Endothelial cell of umbilical vein (primary cell): ENCODE results near the gene BAG3. TPM values are rescaled to one million over a fixed set of nuclear protein-coding genes. Genes with fewer than 3 reads are reported as not detected.
A peak's percentile ranks its signal among the peaks of the same experiment; 100 is the strongest.

Experiments
- BruUV-seq: library from RNA; stranded (reverse); fragments of 400-500 nt; replicated peaks from 2 replicates; lab custom pipeline; 2021; lab: Mats Ljungman, UMichigan
- CTCF ChIA-PET: fragments of 300-600, 350-600 bp; sonication (Branson Sonifier 250); formaldehyde crosslinking; loops from one replicate; lab custom pipeline; 2021; ENCODE audit warnings: antibody characterized with exemption, inconsistent platforms; lab: Charles Lee
- POLR2A ChIA-PET: fragments of 300-600, 350-600 bp; sonication (Branson Sonifier 250); formaldehyde crosslinking; loops from one replicate; lab custom pipeline; 2021; ENCODE audit warnings: antibody characterized with exemption, inconsistent platforms; lab: Charles Lee
- DNase-seq: peaks from one replicate; pipeline ENCODE4 v3.0.0-alpha.2; 2011; ENCODE audit warnings: low read depth, low spot score
- FAIRE-seq: peaks from 2 replicates; lab custom pipeline; 2011; peaks lifted over from hg19 to GRCh38; lab: Jason Lieb, UNC
- H2AFZ ChIP-seq: 2 replicates; pipeline ENCODE4 v1.6.0; 2012; ENCODE audit warnings: low read depth, low read length, control low read depth, inconsistent platforms
- H3K27ac ChIP-seq: 2 replicates; pipeline ENCODE4 v1.5.1; 2011; ENCODE audit warnings: low read depth, mild to moderate bottlenecking, control low read depth, low read length, moderate library complexity; ENCODE audit not compliant: insufficient read depth
- H3K27me3 ChIP-seq, 2 experiments: 2 replicates each; pipeline versions ENCODE4 v1.6.0 to v1.6.1; 2011; ENCODE audit warnings: low read length in 2 of 2, mixed read lengths in 1 of 2; ENCODE audit not compliant: control insufficient read depth in 2 of 2, insufficient read depth in 2 of 2
- H3K36me3 ChIP-seq, 2 experiments: 2 replicates in 1 of 2; 3 replicates in 1 of 2; pipeline ENCODE4 v1.5.1; 2011; ENCODE audit warnings: low read length in 2 of 2, mild to moderate bottlenecking in 1 of 2, moderate library complexity in 1 of 2; ENCODE audit not compliant: control insufficient read depth in 2 of 2, insufficient read depth in 2 of 2; ENCODE audit errors: extremely low read depth in 1 of 2
- H3K4me1 ChIP-seq: 3 replicates; pipeline ENCODE4 v1.5.1; 2011; ENCODE audit warnings: mild to moderate bottlenecking, low read length; ENCODE audit not compliant: control insufficient read depth, insufficient read depth; ENCODE audit errors: extremely low read depth
- H3K4me2 ChIP-seq: 2 replicates; pipeline ENCODE4 v1.6.1; 2011; ENCODE audit warnings: low read length, control low read depth, mixed read lengths; ENCODE audit not compliant: insufficient read depth
- H3K4me3 ChIP-seq, 3 experiments: fragments of 200-600 bp in 1 of 3; sonication (generic), shearing (Covaris generic) in 1 of 3; replicated peaks in 1 of 3; 2 replicates each; pipeline ENCODE4 v1.5.1; 2011 to 2016; ENCODE audit warnings: control low read depth in 3 of 3, low read length in 3 of 3, mild to moderate bottlenecking in 2 of 3, inconsistent platforms in 1 of 3, low read depth in 1 of 3, moderate library complexity in 1 of 3; ENCODE audit not compliant: insufficient read depth in 1 of 3
- H3K79me2 ChIP-seq: 2 replicates; pipeline ENCODE4 v1.6.0; 2012; ENCODE audit warnings: low read length, inconsistent platforms; ENCODE audit not compliant: control insufficient read depth, insufficient read depth
- H3K9ac ChIP-seq: replicated peaks from 2 replicates; pipeline ENCODE3; 2011; ENCODE audit warnings: low read length, control low read depth; ENCODE audit not compliant: insufficient read depth; ENCODE audit errors: extremely low read depth
- H3K9me1 ChIP-seq: replicated peaks from 3 replicates; pipeline ENCODE4 v1.6.0; 2011; ENCODE audit warnings: mild to moderate bottlenecking, low read length; ENCODE audit not compliant: control insufficient read depth, insufficient read depth; ENCODE audit errors: extremely low read depth
- H3K9me3 ChIP-seq: replicated peaks from 2 replicates; pipeline ENCODE4 v1.5.1; 2012; ENCODE audit warnings: low read length, inconsistent platforms; ENCODE audit not compliant: control insufficient read depth, insufficient read depth
- H4K20me1 ChIP-seq: replicated peaks from 2 replicates; pipeline ENCODE3; 2011; ENCODE audit warnings: mild to moderate bottlenecking, low read length; ENCODE audit not compliant: control insufficient read depth, insufficient read depth; ENCODE audit errors: extremely low read depth
- EZH2 ChIP-seq: IDR thresholded peaks from 2 replicates; pipeline ENCODE4 v1.6.1; 2012; ENCODE audit warnings: borderline replicate concordance, low read depth, mild to moderate bottlenecking, moderate library complexity, low read length, inconsistent platforms; ENCODE audit not compliant: severe bottlenecking
- FOS ChIP-seq: IDR thresholded peaks from 2 replicates; pipeline ENCODE4 v1.6.1; 2011; ENCODE audit warnings: mild to moderate bottlenecking, low read length, moderate library complexity, borderline replicate concordance; ENCODE audit not compliant: insufficient read depth
- GATA2 ChIP-seq: IDR thresholded peaks from 2 replicates; pipeline ENCODE4 v1.7.0; 2011; ENCODE audit warnings: low read depth, mild to moderate bottlenecking, moderate library complexity, mixed read lengths, low read length; ENCODE audit not compliant: insufficient read length, insufficient read depth
- JUN ChIP-seq: IDR thresholded peaks from 2 replicates; pipeline ENCODE4 v1.6.1; 2011; ENCODE audit warnings: borderline replicate concordance, low read depth; ENCODE audit not compliant: insufficient read length, insufficient read depth
- MYC ChIP-seq: IDR thresholded peaks from one replicate; pipeline ENCODE4 v1.6.1; 2011; ENCODE audit warnings: mild to moderate bottlenecking, low read depth, low read length
- POLR2A ChIP-seq: IDR thresholded peaks from 2 replicates; pipeline ENCODE4 v1.6.1; 2012; ENCODE audit warnings: low read depth, mild to moderate bottlenecking, control low read depth, low read length
- POLR2AphosphoS5 ChIP-seq: IDR thresholded peaks from 2 replicates; pipeline ENCODE4 v1.6.1; 2012; ENCODE audit warnings: low read depth, mild to moderate bottlenecking, control low read depth, low read length, moderate library complexity; ENCODE audit not compliant: insufficient read depth
- dilution Hi-C: fragments of 300-500 bp; cut with MboI; formaldehyde crosslinking; loops from one replicate; pipeline ENCODE4 v1.15.0; 2019; ENCODE audit warnings: low sequenced_read_pairs; ENCODE audit not compliant: extremely low pct_ligation_motif_present
- intact Hi-C: fragments of 100-400 bp; cut with micrococcal nuclease; formaldehyde crosslinking; loops from one replicate; pipeline ENCODE4 v1.10.0; 2022
- polyA plus RNA-seq, 4 experiments: library from polyadenylated mRNA; depleted of rRNA in 3 of 4; stranded (reverse) in 3 of 4; unstranded in 1 of 4; fragments of >200 nt; gene quantifications; 2 replicates each; pipeline versions ENCODE4 v1.2.1 to v1.2.3, GENCODE V29; 2011 to 2012; ENCODE audit warnings: missing spikeins in 1 of 4
- total RNA-seq: library from RNA; stranded (reverse); gene quantifications from 2 replicates; pipeline ENCODE4 v1.2.3, GENCODE V29; 2021
- TF ChIP-seq, protein P1 (sequence below), 2 donors: IDR thresholded peaks; 1 replicate in 1 of 2; 2 replicates in 1 of 2; pipeline ENCODE4 v1.5.1; 2011; ENCODE audit warnings: low read length in 2 of 2, mild to moderate bottlenecking in 2 of 2, moderate library complexity in 2 of 2, control low read depth in 1 of 2, inconsistent platforms in 1 of 2, low read depth in 1 of 2; ENCODE audit not compliant: insufficient read depth in 1 of 2; ENCODE audit errors: extremely low read depth in 1 of 2
- TF ChIP-seq, protein P2 (sequence below): IDR thresholded peaks from 2 replicates; pipeline ENCODE4 v1.6.1; 2011; ENCODE audit not compliant: insufficient read depth, insufficient read length

Gene BAG3
- total and polyA plus RNA-seq, 2 donors (not counting 3 experiments of a cell fraction or from before 2014, with no cell fraction given): 25.2 to 66.7 TPM

DNA sequence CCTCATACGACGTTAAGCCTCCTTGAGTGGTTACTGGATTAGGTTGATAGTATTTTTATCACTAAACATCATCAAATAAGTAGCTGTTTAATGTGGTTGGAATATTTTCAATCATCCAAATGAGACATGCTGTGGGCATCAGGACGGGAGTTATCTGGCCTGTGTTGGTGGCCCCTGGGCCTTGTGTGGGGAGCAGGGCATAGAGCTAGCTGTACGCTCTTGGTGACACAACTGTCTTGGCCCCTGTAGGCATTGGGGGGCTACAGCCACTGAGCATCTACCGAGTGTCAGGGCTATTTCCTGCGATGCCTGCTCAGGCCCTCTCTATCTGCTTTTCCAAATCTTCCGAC lies 28.3 kb downstream of the BAG3 start:
- ChIA-PET POLR2A (interaction anchor here (1.6 kb wide), 1 partner anchor 10 kb away, joined by 4 read pairs; no protein-coding TSS in a partner anchor), CTCF (interaction anchor here (0.6 to 2.3 kb wide), 8 partner anchors 9 to 127 kb away, joined by 3 to 11 read pairs (median 5); partner anchors contain the start of gene INPP5F)
- no peak overlapping the region for H2AFZ ChIP-seq
- intact Hi-C loops: no loop called here
- no peaks in the 10 kb centered on the region for H3K27me3 ChIP-seq
- no peak overlapping the region for H3K4me2 ChIP-seq
- H3K9ac ChIP-seq: no peak overlapping the region
- H3K4me1 ChIP-seq: peaks cover 25% of the 10 kb centered on the region
- no peak for DNase-seq
- FAIRE-seq: no peak
- no peaks in the 10 kb centered on the region for H3K9me1 ChIP-seq
- H3K79me2 ChIP-seq: no peaks in the 10 kb centered on the region
- peaks cover 5 to 10% of the 10 kb centered on the region in 2 experiments for H3K36me3 ChIP-seq
- H4K20me1 ChIP-seq: no peaks in the 10 kb centered on the region
- H3K9me3 ChIP-seq: no peaks in the 10 kb centered on the region
- no TSS peak for BruUV-seq
- peak overlapping the region; percentile 92 for H3K27ac ChIP-seq
- TF ChIP-seq JUN (no peak), POLR2AphosphoS5 (no peak), FOS (no peak), GATA2 (no peak), POLR2A (no peak), MYC (no peak), EZH2 (no peak)
- TF ChIP-seq, protein P1, sequence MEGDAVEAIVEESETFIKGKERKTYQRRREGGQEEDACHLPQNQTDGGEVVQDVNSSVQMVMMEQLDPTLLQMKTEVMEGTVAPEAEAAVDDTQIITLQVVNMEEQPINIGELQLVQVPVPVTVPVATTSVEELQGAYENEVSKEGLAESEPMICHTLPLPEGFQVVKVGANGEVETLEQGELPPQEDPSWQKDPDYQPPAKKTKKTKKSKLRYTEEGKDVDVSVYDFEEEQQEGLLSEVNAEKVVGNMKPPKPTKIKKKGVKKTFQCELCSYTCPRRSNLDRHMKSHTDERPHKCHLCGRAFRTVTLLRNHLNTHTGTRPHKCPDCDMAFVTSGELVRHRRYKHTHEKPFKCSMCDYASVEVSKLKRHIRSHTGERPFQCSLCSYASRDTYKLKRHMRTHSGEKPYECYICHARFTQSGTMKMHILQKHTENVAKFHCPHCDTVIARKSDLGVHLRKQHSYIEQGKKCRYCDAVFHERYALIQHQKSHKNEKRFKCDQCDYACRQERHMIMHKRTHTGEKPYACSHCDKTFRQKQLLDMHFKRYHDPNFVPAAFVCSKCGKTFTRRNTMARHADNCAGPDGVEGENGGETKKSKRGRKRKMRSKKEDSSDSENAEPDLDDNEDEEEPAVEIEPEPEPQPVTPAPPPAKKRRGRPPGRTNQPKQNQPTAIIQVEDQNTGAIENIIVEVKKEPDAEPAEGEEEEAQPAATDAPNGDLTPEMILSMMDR (IDR thresholded peaks at IDR 0.05; ENCODE audit: extremely low read depth in 1 of 2, insufficient read depth in 1 of 2, low read depth in 1 of 2, low read length in 2 of 2): no peak
- TF ChIP-seq, protein P2, sequence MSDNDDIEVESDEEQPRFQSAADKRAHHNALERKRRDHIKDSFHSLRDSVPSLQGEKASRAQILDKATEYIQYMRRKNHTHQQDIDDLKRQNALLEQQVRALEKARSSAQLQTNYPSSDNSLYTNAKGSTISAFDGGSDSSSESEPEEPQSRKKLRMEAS: no peak
- dilution Hi-C loops: no loop called here
- H3K4me3 ChIP-seq: no peak overlapping the region
